Measurements from ENCODE around the gene USP6.
A peak's percentile ranks its signal among the peaks of the same experiment; 100 is the strongest.

GRCh38 chr17:5191541-5192417 is 75.9 kb downstream of the USP6 start, which contains the start of gene ZNF594:
- TF ChIP-seq CTCF (IDR thresholded peaks at IDR 0.05) (peak; percentile 66 to 87 (median 79)), POLR2A (IDR thresholded peaks at IDR 0.05) (peak; percentile 64)

All from right lobe of liver (tissue), 4 donors.